ENCODE results near the gene C10orf62.

- TF ChIP-seq NFYB (CRISPR knock-in tag; IDR thresholded peaks at IDR 0.05) (no peak), CTCF (CRISPR knock-in tag; IDR thresholded peaks at IDR 0.05) (no peak), KLF13 (CRISPR knock-in tag; IDR thresholded peaks at IDR 0.05) (no peak), EZH2 (conservative IDR thresholded peaks at IDR 0.05; ENCODE audit: low read depth, low read length) (no peak), BCL6 (CRISPR knock-in tag; IDR thresholded peaks at IDR 0.05) (no peak), POLR2A (IDR thresholded peaks at IDR 0.05; ENCODE audit: insufficient read depth in 1 of 2, low read depth in 2 of 2, low read length in 2 of 2) (no peak), SIN3A (IDR thresholded peaks at IDR 0.05; ENCODE audit: borderline replicate concordance, low read depth, low read length) (no peak)
These were observed 12.0 kb downstream of the C10orf62 start for GRCh38 chr10:97601268-97602215.
